GM23248 (cell line): ENCODE results near the gene TAF8.

Experiments
- EZH2 ChIP-seq: fragments of 200-600 bp; sonication (generic); IDR thresholded peaks from 2 replicates; pipeline ENCODE4 v1.6.1; 2018; ENCODE audit warnings: antibody characterized with exemption, mild to moderate bottlenecking; ENCODE audit not compliant: insufficient read depth, poor library complexity, severe bottlenecking
- EZH2phosphoT487 ChIP-seq: fragments of 200-600 bp; sonication (generic); IDR thresholded peaks from 2 replicates; pipeline ENCODE4 v1.6.1; 2018; ENCODE audit warnings: antibody characterized with exemption, moderate library complexity, mild to moderate bottlenecking, low read depth; ENCODE audit not compliant: insufficient read depth

DNA sequence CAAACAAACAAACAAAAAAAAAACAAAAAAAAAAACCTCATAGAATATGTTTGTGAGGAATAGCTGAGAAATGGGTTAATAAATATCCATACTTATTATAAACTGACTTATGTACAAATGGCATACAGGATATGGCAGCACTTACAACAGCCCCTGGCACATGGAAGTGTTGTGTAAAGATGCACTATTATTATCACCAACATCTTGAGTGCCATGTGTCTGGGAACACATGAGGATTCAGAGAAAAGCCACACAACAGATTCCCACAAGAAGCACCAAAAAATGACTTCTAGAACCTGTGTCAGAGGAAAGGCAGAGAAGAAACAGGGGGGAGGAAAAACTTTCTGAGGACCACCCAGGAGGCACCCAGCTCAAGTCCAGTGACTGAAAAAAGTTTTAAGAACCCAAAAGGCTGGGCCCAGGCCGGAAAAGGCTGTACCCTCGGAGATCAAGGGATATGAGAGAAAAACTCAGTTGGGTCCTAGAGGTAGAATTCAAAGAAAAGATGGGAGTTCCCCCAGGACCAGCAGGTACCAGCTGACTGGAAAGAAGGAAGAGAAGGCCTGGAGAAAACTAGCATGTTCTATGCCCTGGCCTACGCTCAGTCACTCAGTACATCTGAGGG, 9.4 kb upstream of the TAF8 start:
- no peak for TF ChIP-seq EZH2
- TF ChIP-seq EZH2phosphoT487, result no peak
